GM18508 (cell line): ENCODE results near the gene HSPA8.
"Not testable (repeated sequence)": the region's sequence is repeated elsewhere in the genome, so short reads cannot be mapped to it uniquely, and the experiment has no call there.

Experiments used
- ATAC-seq: cut with Tn5 transposase; IDR thresholded peaks from one replicate; pipeline ENCODE4 v1.9.1; 2021; ENCODE audit warnings: moderate number of reproducible peaks; ENCODE audit not compliant: insufficient read depth, unreplicated experiment

Gene HSPA8

DNA sequence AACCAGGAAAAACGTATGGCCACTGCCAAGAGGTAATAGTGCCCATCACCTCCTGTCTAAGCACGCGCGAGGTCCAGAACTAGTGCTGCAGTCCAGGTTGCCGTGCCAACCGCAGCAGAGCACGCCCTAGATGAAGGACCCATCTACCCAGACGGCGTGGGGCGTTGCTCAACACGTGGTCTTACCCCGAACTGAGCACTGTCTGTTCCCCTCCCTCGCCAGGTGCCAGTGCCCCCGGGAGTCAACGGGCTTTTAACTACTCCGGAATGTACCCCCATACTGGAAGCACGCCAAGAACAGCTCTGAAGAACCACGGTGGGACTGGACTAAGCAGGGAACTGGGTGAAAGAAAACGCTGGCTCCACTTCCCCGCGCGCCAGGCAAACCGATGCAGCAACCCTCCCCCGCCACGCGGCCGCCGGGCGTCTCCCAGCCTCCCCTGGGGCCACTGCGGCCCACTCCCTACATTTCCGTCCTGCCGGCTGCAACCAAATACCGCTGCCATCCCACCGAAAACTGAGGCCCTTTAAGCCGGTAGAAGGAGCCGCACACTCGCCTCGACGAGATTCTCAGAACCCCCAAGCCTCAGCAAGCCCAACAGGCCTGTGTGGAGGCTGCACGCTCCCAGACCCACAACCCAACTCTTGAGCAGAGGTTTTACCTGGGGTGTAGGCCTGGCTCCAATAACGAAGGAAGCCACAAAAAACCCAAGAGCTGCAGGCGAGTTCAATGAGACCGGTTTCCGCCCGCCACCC, at the start of gene HSPA8:
Gene HSPA8, minus strand, starts transcription at position 734 of the 755 bp plus-strand sequence. CDS start 812 bp downstream, outside the sequence.
- no peak for ATAC-seq

DNA sequence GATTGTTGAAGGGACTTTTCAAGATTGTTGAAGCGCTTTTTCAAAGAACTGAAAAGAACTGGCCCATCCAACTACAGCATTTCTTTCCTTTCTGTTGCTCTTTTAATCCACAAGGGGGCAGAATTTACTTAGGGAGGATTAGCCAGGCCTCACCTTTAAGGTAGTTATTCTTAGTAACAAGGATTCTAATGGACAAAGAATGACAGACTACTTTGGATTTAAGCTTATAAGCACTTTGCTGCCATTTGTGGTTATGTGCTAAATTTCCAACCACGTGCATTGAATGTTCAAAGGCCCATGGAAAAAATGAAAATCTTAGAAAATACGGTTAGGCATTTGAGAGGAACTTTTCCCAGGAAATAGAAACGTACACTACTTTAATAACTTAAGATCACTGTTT, 49.5 kb upstream of the HSPA8 start:
- ATAC-seq = no peak

DNA sequence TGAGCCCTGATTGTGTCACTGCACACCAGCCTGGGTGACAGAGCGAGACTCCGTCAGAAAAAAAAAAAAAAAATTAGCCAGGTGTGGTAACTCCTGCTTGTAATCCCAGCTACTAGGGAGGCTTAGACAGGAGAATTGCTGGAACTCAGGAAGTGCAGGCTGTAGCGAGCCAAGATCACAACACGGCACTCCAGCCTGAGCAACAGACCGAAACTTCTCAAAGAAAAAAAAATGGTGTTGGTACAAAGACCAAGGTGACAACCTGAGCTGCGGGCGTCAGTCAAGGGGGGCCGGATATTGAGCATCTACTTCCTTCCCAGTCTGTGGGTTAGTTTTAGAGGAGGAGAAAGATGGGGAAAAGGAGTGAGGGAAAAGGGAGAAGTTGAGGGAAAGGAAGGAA, 48.5 kb upstream of the HSPA8 start:
- no peak for ATAC-seq

DNA sequence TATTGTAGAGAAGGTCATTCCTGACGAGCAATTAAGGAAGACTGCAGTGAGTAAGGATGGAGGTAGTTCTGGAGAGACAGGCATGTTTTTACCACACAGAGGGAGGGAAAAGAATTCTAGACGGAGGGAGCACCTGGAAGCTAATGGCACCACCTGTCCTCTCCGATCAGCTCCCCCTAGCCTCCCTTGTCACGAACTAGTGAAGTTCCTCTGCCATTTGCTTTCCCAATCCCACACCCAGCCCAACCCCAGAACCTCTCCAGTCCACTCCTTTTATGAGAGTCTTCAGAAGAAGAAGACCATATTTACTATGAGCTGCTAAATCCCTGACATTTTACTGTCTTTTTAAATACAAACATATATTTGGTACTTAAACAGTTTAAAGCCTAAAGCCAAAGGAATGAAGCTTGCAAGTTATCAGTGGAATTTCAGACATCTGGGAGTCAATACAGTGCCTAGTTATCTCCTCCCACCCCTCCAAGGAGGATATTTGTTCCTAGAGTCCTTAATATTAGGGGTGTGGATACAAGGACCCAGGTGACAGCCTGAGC, 46.1 kb upstream of the HSPA8 start:
- ATAC-seq = no peak

DNA sequence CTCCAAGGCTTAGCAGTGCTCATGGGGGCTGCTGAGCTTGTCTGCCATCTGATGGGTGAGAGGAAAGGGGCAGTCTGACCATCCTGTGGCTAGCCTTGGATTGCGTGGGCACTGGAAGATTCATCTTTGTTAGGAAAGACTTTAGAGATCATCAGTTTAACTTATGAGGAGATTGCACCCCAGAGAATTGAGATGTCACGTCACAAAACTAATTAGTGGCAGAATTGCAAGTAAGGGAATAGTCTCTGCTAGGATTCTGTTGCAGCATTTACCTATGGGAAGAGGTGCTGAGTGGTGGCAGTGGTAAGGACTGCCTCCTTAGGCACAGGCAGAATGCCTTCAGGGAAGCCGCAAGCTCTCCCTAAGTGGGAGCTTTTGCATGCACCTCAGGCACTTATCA, 42.8 kb upstream of the HSPA8 start:
- ATAC-seq = no peak

DNA sequence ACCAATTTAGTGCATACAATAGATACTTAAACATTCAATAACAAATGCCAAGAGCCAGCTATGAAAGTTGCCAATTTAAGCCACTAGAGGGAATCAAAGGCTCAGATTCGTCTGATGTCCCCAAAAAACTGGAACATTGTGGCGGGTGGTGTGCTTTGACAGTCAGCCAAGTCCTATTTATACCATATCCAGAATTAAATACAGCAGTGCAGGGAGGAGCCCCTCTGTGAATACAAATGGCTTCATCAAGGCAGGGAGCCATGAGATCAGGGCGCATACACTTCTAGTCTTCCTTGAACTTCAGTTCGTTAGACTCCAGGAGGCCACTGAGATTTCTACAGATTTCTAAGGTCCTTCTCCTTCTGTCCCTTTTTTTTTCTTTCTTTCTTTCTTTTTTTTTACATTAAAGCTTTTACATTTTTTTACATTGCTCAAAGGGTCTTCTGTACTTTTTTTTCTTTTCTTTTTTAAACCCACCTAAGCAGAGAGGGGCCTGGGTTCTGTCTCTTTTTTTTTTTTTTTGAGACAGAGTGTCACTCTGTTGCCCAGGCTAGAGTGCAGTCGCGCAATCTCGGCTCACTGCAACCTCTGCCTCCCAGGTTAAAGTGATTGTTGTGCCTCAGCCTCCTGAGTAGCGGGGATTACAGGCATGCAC, 41.5 kb upstream of the HSPA8 start:
- ATAC-seq = no peak

DNA sequence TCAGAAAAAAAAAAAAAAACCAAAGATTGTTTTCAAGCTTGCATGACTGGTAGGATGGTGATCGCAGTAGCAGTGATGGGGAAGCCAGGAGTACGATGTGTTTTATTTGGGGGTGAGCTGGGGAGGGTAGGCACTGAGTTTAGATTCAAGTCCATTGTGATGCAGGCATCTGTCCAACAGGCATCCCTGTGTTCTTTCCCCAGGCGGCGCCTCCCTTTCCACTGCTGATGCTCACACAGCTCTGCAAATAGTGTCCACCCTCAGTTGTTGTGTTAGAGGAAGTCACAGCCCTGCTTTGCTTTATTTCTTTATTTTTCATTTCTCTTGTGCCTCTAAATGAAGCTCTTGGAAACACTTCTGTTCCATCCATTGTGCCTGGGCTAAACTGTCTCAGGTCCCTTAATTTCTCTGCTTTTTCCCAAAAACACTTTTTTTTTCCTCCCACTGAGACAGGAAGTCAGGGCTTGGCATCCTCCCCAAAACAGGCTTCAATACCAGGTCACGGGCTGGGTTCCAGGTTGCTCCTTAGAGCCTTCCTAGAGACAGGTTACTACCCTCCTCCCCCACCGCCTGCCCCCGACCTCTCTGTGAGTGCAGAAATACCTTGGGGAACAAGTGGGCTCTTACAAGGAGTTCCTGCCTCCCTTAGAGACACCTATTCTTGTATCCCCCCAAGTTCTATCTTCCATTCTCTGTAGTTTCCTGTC, 38.6 kb upstream of the HSPA8 start:
- ATAC-seq = no peak

DNA sequence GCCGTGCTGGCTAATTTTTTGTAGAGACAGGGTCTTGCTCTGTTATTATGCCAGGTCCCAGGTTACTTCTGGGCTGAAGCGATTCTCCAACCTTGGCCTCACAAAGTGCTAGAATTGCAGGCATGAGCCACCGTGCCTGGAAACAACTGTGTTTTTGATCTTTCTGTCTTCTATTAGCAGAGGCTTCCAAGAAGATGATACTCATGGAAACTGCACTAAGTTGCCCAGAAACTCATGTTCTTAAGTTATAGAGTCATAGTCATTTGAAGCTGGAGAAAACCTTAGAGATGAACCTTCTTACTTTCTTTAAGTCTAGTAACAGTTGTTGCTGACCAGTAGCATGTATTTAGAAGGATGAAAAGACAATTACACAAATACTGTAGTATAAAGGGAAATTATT, 37.1 kb upstream of the HSPA8 start:
- ATAC-seq = no peak

DNA sequence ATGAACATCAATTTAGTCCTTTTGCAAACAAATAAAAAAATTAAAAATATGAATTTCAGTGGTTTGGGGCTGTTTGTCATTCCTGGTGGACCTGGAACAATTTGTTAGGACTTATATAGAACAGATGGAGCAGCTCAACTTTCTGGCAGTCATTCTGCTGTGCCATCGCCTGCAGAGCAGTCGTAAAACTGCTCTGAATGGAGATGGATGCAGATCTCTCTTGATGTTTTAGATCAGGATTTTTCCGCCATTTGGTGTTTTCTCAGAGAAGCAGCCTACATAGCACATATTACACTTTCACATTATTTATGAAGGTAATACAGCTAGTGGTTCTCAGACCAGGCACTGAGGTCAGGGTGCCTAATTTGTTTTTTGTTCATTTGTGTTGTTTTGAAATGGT, 31.8 kb upstream of the HSPA8 start:
- no peak for ATAC-seq

DNA sequence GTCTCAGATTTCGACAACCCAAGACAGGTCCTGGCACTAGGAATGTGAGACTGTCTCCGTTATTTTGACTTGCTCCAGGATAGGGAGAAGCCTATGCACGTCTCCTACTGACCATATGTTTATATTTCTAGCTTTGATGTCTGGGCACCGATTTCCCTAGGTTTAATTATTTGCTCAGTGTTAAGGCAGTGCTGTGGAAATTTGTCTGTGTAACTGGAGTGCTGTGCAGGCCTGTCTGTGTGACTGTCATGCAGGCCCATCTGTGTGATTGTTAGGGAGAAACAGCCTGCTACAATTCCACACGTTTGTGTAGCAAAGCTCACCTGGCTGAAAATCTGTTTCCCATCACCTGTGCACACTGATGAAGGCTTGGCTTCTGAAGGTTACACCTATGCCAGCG, 29.6 kb upstream of the HSPA8 start:
- ATAC-seq = no peak

DNA sequence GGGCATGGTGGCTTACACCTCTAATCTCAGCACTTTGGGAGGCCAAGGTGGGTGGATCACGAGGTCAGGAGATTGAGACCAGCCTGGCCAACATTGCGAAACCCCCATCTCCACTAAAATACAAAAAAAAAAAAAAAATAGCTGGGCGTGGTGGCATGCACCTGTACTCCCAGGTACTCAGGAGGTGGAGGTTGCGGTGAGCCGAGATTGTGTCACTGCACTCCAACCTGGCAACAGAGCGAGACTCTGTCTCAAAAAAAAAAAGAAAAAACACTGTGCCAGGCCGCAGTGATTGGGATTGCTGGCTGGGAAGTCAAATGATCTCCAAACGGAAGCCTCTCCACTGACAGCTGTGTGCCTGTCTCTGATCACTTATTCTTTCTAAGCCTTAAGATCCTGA, 28.2 kb upstream of the HSPA8 start:
- not testable (repeated sequence) for ATAC-seq

DNA sequence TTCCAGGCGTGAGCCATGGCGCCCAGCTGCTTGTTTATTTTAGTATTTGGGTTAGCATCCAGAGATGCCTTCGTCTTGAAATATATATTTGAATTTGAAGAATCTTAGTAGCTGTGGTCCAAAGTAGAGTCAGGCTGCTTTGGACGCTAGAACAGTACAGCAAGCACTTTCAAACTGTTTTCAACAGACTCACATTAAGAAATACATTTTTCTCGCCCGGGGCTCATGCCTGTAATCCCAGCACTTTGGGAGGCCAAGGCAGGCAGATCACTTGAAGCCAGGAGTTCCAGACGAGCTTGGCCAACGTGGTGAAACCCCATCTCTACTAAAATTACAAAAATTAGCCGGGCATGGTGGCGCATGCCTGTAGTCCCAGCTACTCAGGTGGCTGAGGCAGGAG, 27.0 kb upstream of the HSPA8 start:
- not testable (repeated sequence) for ATAC-seq

DNA sequence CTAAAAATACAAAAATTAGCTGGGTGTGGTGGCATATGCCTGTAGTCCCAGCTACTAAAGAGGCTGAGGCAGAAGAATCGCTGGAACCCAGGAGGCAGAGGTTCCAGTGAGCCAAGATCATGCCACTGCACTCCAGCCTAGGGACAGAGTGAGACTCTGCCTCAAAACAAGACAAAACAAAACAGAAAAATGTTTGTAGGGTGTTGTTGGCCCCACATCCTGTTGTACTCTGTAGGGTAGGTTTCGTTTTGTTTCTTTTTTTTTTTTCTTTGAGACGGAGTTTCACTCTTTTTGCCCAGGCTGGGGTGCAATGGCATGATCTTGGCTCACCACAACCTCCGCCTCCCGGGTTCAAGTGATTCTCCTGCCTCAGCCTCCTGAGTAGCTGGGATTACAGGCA, 25.7 kb upstream of the HSPA8 start:
- not testable (repeated sequence) for ATAC-seq

DNA sequence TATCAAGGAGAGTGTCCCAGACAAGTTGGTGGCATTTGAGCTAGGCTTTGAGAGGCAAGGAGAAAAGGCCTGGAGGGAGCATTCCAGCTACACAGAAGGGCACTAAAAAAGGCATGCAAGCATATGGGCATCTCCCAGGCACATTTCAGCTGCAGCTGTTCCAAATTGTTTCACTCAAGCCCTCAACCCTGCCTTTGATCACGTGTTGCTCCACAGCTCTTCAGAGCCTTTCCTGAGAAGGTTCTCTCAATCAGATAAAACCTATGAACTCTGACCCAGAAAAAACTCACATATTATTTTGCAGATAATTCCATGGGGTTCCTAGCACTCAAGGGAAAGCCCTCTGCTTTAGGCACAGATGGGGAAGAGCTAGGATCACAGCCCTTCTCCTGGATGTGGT, 24.4 kb upstream of the HSPA8 start:
- no peak for ATAC-seq

DNA sequence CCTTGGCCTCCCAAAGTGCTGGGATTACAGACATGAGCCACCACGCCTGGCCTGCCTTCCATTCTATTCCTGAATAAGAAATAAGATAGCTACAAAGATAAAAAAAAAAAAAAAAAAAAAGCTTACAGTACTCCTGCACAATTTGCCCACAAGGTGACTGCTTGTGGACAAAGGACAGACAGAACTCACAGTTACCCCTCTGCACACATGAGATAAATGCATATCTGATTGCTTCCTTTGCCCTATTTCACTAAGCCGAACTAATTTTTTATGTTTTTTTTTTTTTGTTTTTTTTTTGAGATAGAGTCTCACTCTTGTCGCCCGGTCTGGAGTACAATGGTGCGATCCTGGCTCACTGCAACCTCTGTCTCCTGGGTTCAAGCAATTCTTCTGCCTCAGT, 23.6 kb upstream of the HSPA8 start:
- ATAC-seq = no peak

DNA sequence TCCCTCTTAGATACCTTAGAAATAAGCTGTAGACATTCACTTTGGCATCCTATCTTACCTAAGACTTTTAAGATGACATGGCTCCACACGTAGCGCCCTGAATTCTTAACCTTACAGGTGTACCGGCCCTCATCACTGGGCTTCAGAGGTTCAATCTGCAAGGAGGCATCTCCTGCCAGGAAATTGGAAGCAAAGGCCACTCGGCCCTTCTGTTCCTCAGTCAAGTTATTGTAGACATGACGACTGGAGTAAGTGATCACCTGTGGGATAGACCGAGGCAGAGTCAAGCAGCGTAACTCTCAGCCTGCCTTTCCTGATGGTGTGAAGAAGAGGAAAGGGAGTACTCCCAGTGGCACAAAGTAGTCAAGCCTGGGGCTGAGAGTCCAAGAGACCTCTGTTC, 22.5 kb upstream of the HSPA8 start:
- no peak for ATAC-seq

DNA sequence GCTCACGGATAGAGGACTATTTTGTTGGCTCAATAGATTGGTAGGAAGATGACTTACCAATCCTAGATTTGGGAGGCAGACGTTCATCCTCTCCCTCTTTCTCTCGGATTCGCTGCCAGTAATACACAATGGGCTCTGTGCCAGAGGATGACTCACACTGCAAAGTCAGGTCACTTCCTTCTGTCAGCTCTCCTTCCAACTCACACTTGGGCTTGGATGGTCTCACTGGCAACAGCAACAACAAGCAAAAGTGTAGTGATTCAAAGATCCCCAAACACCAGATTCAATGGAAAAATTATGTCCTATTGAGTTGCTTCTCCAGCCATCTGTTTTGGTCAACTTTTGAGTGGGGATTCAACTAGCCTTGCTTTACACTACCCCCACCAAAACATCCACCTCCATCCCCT, 21.7 kb upstream of the HSPA8 start:
- ATAC-seq = no peak

DNA sequence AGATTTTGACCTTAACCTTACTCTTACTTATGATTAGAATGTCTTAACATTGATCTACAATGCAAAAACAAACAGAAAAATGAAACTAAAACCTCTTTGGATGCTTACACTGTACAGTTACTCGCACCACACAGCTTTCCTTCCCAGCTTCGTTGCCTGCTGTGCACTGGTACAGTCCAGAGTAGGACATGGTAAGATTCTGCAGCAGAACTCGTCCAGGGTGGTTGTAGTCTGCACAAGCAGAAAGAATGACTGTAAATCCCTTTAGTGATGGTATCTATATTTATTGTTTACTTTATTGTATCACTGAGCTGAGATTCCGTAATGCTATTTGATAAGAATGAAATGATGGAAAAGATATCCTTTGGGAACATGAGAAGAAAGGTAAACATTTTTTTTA, 21.0 kb upstream of the HSPA8 start:
- ATAC-seq = no peak

DNA sequence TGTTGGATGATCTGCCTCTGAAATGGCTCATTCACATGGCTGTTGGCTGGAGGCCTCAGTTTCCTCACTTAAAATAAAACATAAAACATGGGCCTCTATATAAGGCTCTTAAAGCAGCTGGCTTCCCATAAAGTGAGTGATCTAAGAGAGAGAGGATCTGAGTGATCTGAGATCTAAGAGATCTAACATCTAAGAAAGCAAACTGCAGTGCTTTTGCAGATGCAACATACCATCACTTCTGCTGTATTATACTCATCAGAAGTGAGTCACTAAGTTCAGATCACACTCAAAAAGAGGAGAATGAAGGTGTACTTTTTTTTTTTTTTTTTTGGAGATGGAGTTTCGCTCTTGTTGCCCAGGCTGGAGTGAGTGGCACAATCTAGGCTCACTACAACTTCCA, 18.1 kb upstream of the HSPA8 start:
- ATAC-seq = no peak

DNA sequence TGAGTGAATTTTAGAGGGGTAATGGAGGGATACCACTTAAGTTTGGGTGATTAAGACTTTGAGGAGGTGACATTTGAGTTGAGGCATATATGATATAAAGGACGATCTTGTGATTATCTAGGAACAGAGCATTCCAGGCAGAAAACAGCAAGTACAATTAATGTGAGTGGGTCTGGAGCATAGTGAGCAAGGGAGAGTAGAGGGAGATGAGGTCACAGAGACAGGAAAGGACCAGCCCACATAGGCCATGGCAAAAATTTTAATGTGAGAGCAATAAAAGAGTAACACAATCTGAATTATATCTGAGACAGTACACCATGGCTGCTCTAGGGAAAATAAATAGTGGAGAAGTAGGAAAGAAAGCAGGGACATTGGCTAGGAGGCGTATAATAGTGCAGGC, 14.5 kb upstream of the HSPA8 start:
- ATAC-seq = no peak

DNA sequence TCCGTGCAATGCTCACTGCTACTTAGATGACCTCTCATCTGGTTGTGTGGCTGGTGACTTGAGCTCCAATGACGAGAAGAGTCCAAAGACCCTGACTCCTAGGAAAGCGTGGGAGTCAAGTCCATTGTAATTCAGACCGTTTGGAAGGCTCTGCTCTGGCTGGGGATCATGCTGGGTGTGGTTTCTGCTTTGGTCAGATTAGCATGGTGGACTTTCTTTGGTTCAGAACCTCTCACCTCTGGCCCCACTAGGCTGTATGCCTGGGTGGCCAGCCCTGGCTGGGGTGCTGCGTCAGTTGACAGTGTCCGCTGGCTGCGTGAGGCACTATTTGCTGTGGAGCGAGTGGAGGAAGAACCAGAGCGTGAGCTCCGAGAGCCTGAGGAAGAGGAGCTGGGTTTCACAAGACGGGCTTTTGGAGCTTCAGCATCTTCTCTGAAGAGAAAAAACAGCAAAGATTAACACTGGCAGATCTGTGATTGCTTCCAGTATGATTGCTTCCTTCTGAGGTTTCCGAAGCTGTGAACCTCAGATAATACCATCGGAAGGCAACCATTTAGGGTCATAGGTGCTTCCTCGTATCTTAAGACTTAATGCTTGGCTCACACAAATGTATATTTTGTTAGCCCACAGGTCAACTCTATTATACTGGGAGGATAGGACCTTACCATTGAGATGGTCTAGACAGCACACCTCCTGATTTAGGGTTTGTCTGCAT, 11.6 kb upstream of the HSPA8 start:
- ATAC-seq = no peak
